Measurements from ENCODE around the gene RORB.

Gene RORB

DNA sequence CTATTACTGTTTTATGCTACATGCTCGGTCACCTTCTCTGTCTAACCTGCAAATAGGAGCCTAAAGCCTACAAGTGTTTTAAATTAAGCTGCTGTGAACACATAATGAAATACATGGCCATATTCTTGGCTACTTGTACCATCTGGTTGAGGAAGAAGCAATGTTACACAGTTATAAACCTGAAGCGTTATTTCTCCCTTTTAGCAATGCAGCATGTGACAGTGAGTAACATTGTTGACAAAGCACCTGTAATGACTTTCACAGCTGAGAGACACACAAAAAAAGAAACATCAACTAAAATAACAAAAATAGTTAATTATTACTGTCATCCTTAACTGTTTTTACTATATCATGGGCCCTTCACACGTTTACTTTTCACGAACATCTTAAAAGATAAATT, 146.9 kb downstream of the RORB start:
- H3K4me1 ChIP-seq (ENCODE audit: control insufficient read depth in 1 of 2, insufficient read depth in 2 of 2, low read length in 2 of 2), result no peaks in the 10 kb centered on the region
- H2AK5ac ChIP-seq (ENCODE audit: low read length), result no peak overlapping the region
- H2BK120ac ChIP-seq (ENCODE audit: insufficient read depth, low read length, poor library complexity), result no peak overlapping the region
- H3K79me1 ChIP-seq (ENCODE audit: low read length), result no peaks in the 10 kb centered on the region
- H4K12ac ChIP-seq (ENCODE audit: low read depth, low read length), result no peak overlapping the region
- H2BK12ac ChIP-seq (ENCODE audit: low read length), result no peak overlapping the region
- H3K9me3 ChIP-seq (ENCODE audit: insufficient read depth, low read depth, low read length), result peaks cover 1% of the 10 kb centered on the region
- H3K4ac ChIP-seq (ENCODE audit: low read depth, low read length), result no peak overlapping the region
- H3K14ac ChIP-seq (ENCODE audit: low read length), result no peak overlapping the region
- WGBS (ENCODE audit: extremely low coverage, insufficient coverage, insufficient read length), result no CpG with 5 or more reads among the region's 4 CpGs
- no peak overlapping the region for H3K4me3 ChIP-seq (ENCODE audit: low read depth, low read length)
- H3K18ac ChIP-seq (ENCODE audit: low read length), result no peak overlapping the region
- H3K79me2 ChIP-seq (ENCODE audit: control insufficient read depth, insufficient read depth, low read length, poor library complexity), result no peaks in the 10 kb centered on the region
- H3K4me2 ChIP-seq (ENCODE audit: low read length), result no peak overlapping the region
- H4K8ac ChIP-seq (ENCODE audit: low read depth, low read length), result no peak overlapping the region
- H3K27ac ChIP-seq (ENCODE audit: low read depth, low read length), result no peak overlapping the region
- H3K36me3 ChIP-seq (ENCODE audit: control insufficient read depth in 1 of 2, insufficient read depth in 2 of 2, low read length in 2 of 2), result no peaks in the 10 kb centered on the region
- no peak overlapping the region for H2BK5ac ChIP-seq (ENCODE audit: low read depth, low read length, poor library complexity)
- no peak overlapping the region for H2AFZ ChIP-seq (ENCODE audit: insufficient read depth, low read length, poor library complexity)
- no peak overlapping the region for H4K91ac ChIP-seq (ENCODE audit: low read depth, low read length)
- no peak overlapping the region for H3K23ac ChIP-seq (ENCODE audit: low read length)
- H3K27me3 ChIP-seq (ENCODE audit: insufficient read depth, low read length), result no peaks in the 10 kb centered on the region
- H3K9ac ChIP-seq (ENCODE audit: low read length), result no peak overlapping the region
- no peak for DNase-seq

DNA sequence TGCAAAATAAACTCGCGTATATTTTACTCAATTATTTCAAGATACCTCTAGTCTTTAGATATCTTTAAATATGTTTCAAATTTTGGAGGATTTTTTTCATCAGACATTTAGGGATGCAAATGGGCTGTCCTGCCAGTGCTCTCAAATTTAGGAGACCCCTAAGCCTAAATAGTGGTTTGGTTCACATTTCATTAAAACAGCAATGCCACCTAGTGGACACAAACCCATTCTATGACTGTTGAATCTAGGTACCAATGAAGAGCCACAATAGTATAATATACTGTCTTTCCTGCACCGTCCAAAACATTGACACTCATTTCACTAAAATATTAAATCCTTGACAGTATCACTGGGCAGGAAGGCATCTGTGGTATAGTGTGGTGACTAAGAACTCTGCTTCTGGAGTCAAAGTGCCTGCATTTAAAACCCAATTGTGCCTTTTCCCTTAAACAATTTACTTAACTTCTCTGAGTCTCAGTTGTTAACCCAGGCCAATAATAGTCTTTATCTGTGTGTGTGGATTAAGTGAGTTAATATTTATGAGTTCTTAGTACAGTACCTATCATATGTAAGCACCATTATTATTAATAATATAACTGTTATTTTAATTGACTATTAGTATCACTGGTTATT, 148.0 kb downstream of the RORB start:
- no peaks in the 10 kb centered on the region for H3K9me3 ChIP-seq (ENCODE audit: insufficient read depth, low read depth, low read length)
- no peaks in the 10 kb centered on the region for H3K79me2 ChIP-seq (ENCODE audit: control insufficient read depth, insufficient read depth, low read length, poor library complexity)
- no peak overlapping the region for H4K12ac ChIP-seq (ENCODE audit: low read depth, low read length)
- no peak overlapping the region for H3K27ac ChIP-seq (ENCODE audit: low read depth, low read length)
- no peak overlapping the region for H3K4me2 ChIP-seq (ENCODE audit: low read length)
- H2AFZ ChIP-seq (ENCODE audit: insufficient read depth, low read length, poor library complexity), result no peak overlapping the region
- no peak overlapping the region for H3K18ac ChIP-seq (ENCODE audit: low read length)
- H3K14ac ChIP-seq (ENCODE audit: low read length), result no peak overlapping the region
- no peak overlapping the region for H2AK5ac ChIP-seq (ENCODE audit: low read length)
- H3K4me3 ChIP-seq (ENCODE audit: low read depth, low read length), result no peak overlapping the region
- DNase-seq, result peak in 1 of 2 donors; percentile 52
- H2BK12ac ChIP-seq (ENCODE audit: low read length), result no peak overlapping the region
- H3K23ac ChIP-seq (ENCODE audit: low read length), result no peak overlapping the region
- no peaks in the 10 kb centered on the region for H3K79me1 ChIP-seq (ENCODE audit: low read length)
- no peak overlapping the region for H4K8ac ChIP-seq (ENCODE audit: low read depth, low read length)
- H3K9ac ChIP-seq (ENCODE audit: low read length), result no peak overlapping the region
- no peak overlapping the region for H3K4ac ChIP-seq (ENCODE audit: low read depth, low read length)
- H2BK5ac ChIP-seq (ENCODE audit: low read depth, low read length, poor library complexity), result no peak overlapping the region
- WGBS (ENCODE audit: extremely low coverage, insufficient coverage, insufficient read length), result no CpG with 5 or more reads among the region's 3 CpGs
- no peak overlapping the region for H2BK120ac ChIP-seq (ENCODE audit: insufficient read depth, low read length, poor library complexity)
- H3K36me3 ChIP-seq (ENCODE audit: control insufficient read depth in 1 of 2, insufficient read depth in 2 of 2, low read length in 2 of 2), result no peaks in the 10 kb centered on the region
- H3K4me1 ChIP-seq (ENCODE audit: control insufficient read depth in 1 of 2, insufficient read depth in 2 of 2, low read length in 2 of 2), result no peaks in the 10 kb centered on the region
- H3K27me3 ChIP-seq (ENCODE audit: insufficient read depth, low read length), result no peaks in the 10 kb centered on the region
- no peak overlapping the region for H4K91ac ChIP-seq (ENCODE audit: low read depth, low read length)

DNA sequence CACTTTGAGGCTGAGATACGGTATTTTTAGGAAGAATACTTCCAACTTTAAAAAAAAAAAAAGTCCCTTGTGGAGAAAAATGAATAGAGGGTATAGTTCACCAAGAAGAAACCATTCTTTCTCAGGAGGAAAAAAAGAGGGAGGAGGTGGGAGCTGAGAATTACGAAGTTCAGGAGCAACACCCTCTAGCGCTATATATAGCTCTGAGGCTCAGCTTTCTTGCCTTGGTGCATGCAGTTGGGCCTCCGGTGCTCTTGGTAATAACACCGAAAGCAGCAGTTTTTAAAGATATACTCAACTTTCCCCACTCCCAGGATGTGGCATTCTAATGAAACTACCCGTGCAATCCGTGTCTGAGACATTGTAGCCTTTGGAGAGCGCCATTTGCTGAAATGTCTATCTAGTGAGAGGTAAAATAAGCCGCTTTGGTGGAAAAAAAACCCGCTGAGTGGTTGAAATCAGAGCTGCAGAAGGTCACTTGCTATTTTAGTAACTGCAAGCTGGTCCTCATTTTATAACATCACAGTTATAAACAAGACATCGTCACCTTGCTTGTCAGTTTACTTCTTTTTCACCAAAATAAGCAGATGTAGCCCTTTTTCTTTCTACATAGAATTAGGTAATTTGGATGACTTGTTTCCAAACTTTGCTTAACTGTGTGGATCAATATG, 156.4 kb downstream of the RORB start:
- no peak for DNase-seq
- no peak overlapping the region for H2BK120ac ChIP-seq (ENCODE audit: insufficient read depth, low read length, poor library complexity)
- H3K4me3 ChIP-seq (ENCODE audit: low read depth, low read length), result no peak overlapping the region
- H2BK5ac ChIP-seq (ENCODE audit: low read depth, low read length, poor library complexity), result no peak overlapping the region
- H2BK12ac ChIP-seq (ENCODE audit: low read length), result no peak overlapping the region
- H4K8ac ChIP-seq (ENCODE audit: low read depth, low read length), result no peak overlapping the region
- no peak overlapping the region for H3K9ac ChIP-seq (ENCODE audit: low read length)
- H3K27me3 ChIP-seq (ENCODE audit: insufficient read depth, low read length), result no peaks in the 10 kb centered on the region
- H3K4ac ChIP-seq (ENCODE audit: low read depth, low read length), result no peak overlapping the region
- no peak overlapping the region for H3K27ac ChIP-seq (ENCODE audit: low read depth, low read length)
- H3K79me2 ChIP-seq (ENCODE audit: control insufficient read depth, insufficient read depth, low read length, poor library complexity), result no peaks in the 10 kb centered on the region
- H4K12ac ChIP-seq (ENCODE audit: low read depth, low read length), result no peak overlapping the region
- H3K4me1 ChIP-seq (ENCODE audit: control insufficient read depth in 1 of 2, insufficient read depth in 2 of 2, low read length in 2 of 2), result no peaks in the 10 kb centered on the region
- H4K91ac ChIP-seq (ENCODE audit: low read depth, low read length), result no peak overlapping the region
- no peak overlapping the region for H3K18ac ChIP-seq (ENCODE audit: low read length)
- no peak overlapping the region for H2AFZ ChIP-seq (ENCODE audit: insufficient read depth, low read length, poor library complexity)
- no peaks in the 10 kb centered on the region for H3K36me3 ChIP-seq (ENCODE audit: control insufficient read depth in 1 of 2, insufficient read depth in 2 of 2, low read length in 2 of 2)
- H2AK5ac ChIP-seq (ENCODE audit: low read length), result no peak overlapping the region
- no CpG with 5 or more reads among the region's 11 CpGs for WGBS (ENCODE audit: extremely low coverage, insufficient coverage, insufficient read length)
- H3K4me2 ChIP-seq (ENCODE audit: low read length), result no peak overlapping the region
- H3K14ac ChIP-seq (ENCODE audit: low read length), result no peak overlapping the region
- H3K23ac ChIP-seq (ENCODE audit: low read length), result no peak overlapping the region
- no peaks in the 10 kb centered on the region for H3K79me1 ChIP-seq (ENCODE audit: low read length)
- H3K9me3 ChIP-seq (ENCODE audit: insufficient read depth, low read depth, low read length), result no peaks in the 10 kb centered on the region

DNA sequence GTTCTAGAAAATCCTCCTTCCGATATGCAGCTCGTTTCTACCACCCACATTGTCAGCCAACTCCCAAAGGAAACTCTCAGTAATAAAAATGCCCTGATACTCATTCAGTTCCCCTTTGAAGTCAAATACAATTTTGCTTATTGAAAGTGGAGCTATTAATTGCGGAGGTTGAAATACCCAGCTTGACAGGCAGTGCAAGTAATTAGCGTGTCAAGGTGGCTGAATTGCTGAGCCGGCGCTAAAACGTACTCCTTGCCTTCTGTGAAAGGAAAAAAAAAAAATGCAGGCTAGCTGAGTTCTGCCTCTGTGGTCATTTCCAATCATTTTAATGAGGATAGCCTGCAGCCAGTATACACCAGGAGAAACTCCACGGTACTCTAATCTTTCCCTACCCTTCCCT, 165.5 kb downstream of the RORB start:
- Histone ChIP-seq H3K9me3 (ENCODE audit: insufficient read depth, low read depth, low read length) (peaks cover 2% of the 10 kb centered on the region), H3K79me1 (ENCODE audit: low read length) (no peaks in the 10 kb centered on the region), H2AFZ (ENCODE audit: insufficient read depth, low read length, poor library complexity) (no peak overlapping the region), H3K27ac (ENCODE audit: low read depth, low read length) (no peak overlapping the region), H3K4ac (ENCODE audit: low read depth, low read length) (no peak overlapping the region), H3K14ac (ENCODE audit: low read length) (no peak overlapping the region), H4K8ac (ENCODE audit: low read depth, low read length) (no peak overlapping the region), H3K23ac (ENCODE audit: low read length) (no peak overlapping the region), H3K4me1 (ENCODE audit: control insufficient read depth in 1 of 2, insufficient read depth in 2 of 2, low read length in 2 of 2) (no peaks in the 10 kb centered on the region), H2AK5ac (ENCODE audit: low read length) (no peak overlapping the region), H3K27me3 (ENCODE audit: insufficient read depth, low read length) (no peaks in the 10 kb centered on the region), H3K4me3 (ENCODE audit: low read depth, low read length) (no peak overlapping the region), H2BK5ac (ENCODE audit: low read depth, low read length, poor library complexity) (no peak overlapping the region), H3K4me2 (ENCODE audit: low read length) (no peak overlapping the region), H2BK120ac (ENCODE audit: insufficient read depth, low read length, poor library complexity) (no peak overlapping the region), H3K36me3 (ENCODE audit: control insufficient read depth in 1 of 2, insufficient read depth in 2 of 2, low read length in 2 of 2) (no peaks in the 10 kb centered on the region), H4K12ac (ENCODE audit: low read depth, low read length) (no peak overlapping the region), H2BK12ac (ENCODE audit: low read length) (no peak overlapping the region), H4K91ac (ENCODE audit: low read depth, low read length) (no peak overlapping the region), H3K79me2 (ENCODE audit: control insufficient read depth, insufficient read depth, low read length, poor library complexity) (no peaks in the 10 kb centered on the region), H3K18ac (ENCODE audit: low read length) (no peak overlapping the region), H3K9ac (ENCODE audit: low read length) (no peak overlapping the region)
- no peak for DNase-seq
- no CpG with 5 or more reads among the region's 8 CpGs for WGBS (ENCODE audit: extremely low coverage, insufficient coverage, insufficient read length)

Measured in trophoblast cell (in vitro differentiated cells and primary cell).